H1 (cell line): ENCODE results near the gene ZNF451. TPM values are rescaled to one million over a fixed set of nuclear protein-coding genes. Genes with fewer than 3 reads are reported as not detected.

Source experiments
- BRCA1 ChIP-seq: IDR thresholded peaks from 2 replicates; pipeline ENCODE4 v1.6.1; 2012; ENCODE audit warnings: low read depth, low read length, improper control_type of control experiment
- HDAC2 ChIP-seq, 2 experiments: fragments of 300-600 bp in 1 of 2; sonication (generic) in 1 of 2; IDR thresholded peaks; 2 replicates each; pipeline ENCODE4 v1.6.1; 2011 to 2012; ENCODE audit warnings: low read depth in 2 of 2, low read length in 2 of 2, mild to moderate bottlenecking in 2 of 2, moderate library complexity in 2 of 2, borderline replicate concordance in 1 of 2, inconsistent platforms in 1 of 2
- POU5F1 ChIP-seq: IDR thresholded peaks from 2 replicates; pipeline ENCODE4 v1.6.1; 2011; ENCODE audit warnings: low read depth, mild to moderate bottlenecking, low read length, moderate library complexity
- TAF1 ChIP-seq: IDR thresholded peaks from 2 replicates; pipeline ENCODE4 v1.6.1; 2011; ENCODE audit warnings: mild to moderate bottlenecking, low read depth, low read length
- polyA plus RNA-seq, 7 experiments: library from polyadenylated mRNA; depleted of rRNA in 3 of 7; stranded (reverse) in 5 of 7; unstranded in 2 of 7; fragments of >200 nt in 5 of 7; fragments of 200-250 nt in 2 of 7; gene quantifications; 1 replicate in 5 of 7; 2 replicates in 1 of 7; 4 replicates in 1 of 7; pipeline versions ENCODE4 v1.2.1 to v1.2.3, GENCODE V29; 2011 to 2013; ENCODE audit warnings: missing spikeins in 2 of 7, mixed read lengths in 2 of 7
- total RNA-seq: library from RNA; stranded (reverse); fragmentation: NEBNext Ultra II Directional; extraction: Animal tissue kit (Norgen Biotek cat#: 25700); gene quantifications from 2 replicates; pipeline ENCODE4 v1.2.1, GENCODE V29; 2021

ZNF451 gene
- total and polyA plus RNA-seq, 2 of the 8 experiments (the other 6 are each of a cell fraction or from before 2014, with no cell fraction given), result 10.7 to 56.8 TPM

- TF ChIP-seq BRCA1 (no peak), POU5F1 (no peak), HDAC2 (IDR thresholded peaks at IDR 0.05; ENCODE audit: borderline replicate concordance in 1 of 2, low read depth in 2 of 2, low read length in 2 of 2) (no peak), TAF1 (no peak)
Observed at GRCh38 chr6:57141451-57142177, 51.6 kb downstream of the ZNF451 start (continued).
